Neural crest cell (in vitro differentiated cells): ENCODE measurements around the gene AMMECR1L. TPM values are rescaled to one million over a fixed set of nuclear protein-coding genes. Genes with fewer than 3 reads are reported as not detected.
A peak's percentile ranks its signal among the peaks of the same experiment; 100 is the strongest.

ENCODE experiments used
- DNase-seq: peaks from one replicate; pipeline ENCODE4 v3.0.0; 2021; ENCODE audit warnings: low read depth, mixed read lengths, low spot score
- H3K27ac Mint-ChIP-seq: one replicate; pipeline ENCODE4 v1.8.0; 2021; ENCODE audit warnings: mild to moderate bottlenecking, mixed read lengths; ENCODE audit not compliant: unreplicated experiment
- H3K27me3 Mint-ChIP-seq: 2 replicates; pipeline ENCODE4 v1.8.0; 2021; ENCODE audit warnings: low read depth, mild to moderate bottlenecking, mixed read lengths
- H3K36me3 Mint-ChIP-seq: 2 replicates; pipeline ENCODE4 v1.8.0; 2021; ENCODE audit warnings: low read depth, mild to moderate bottlenecking, mixed read lengths
- H3K4me1 Mint-ChIP-seq: 2 replicates; pipeline ENCODE4 v1.8.0; 2021; ENCODE audit warnings: mixed read lengths
- H3K4me3 Mint-ChIP-seq: one replicate; pipeline ENCODE4 v1.8.0; 2021; ENCODE audit warnings: mild to moderate bottlenecking, mixed read lengths
- H3K9me3 Mint-ChIP-seq: 2 replicates; pipeline ENCODE4 v1.8.0; 2021; ENCODE audit warnings: mixed read lengths
- total RNA-seq: library from RNA; stranded (reverse); gene quantifications from 2 replicates; pipeline ENCODE4 v1.2.1, GENCODE V29; 2021
- TF ChIP-seq, protein P1 (sequence below): fragments of 200-600 bp; sonication (generic); conservative IDR thresholded peaks from 2 replicates; pipeline ENCODE4 v1.5.0; 2021; ENCODE audit warnings: antibody characterized with exemption, mild to moderate bottlenecking

The AMMECR1L gene
- total RNA-seq, 1 donor from 2014 or later = 27.0 TPM

DNA sequence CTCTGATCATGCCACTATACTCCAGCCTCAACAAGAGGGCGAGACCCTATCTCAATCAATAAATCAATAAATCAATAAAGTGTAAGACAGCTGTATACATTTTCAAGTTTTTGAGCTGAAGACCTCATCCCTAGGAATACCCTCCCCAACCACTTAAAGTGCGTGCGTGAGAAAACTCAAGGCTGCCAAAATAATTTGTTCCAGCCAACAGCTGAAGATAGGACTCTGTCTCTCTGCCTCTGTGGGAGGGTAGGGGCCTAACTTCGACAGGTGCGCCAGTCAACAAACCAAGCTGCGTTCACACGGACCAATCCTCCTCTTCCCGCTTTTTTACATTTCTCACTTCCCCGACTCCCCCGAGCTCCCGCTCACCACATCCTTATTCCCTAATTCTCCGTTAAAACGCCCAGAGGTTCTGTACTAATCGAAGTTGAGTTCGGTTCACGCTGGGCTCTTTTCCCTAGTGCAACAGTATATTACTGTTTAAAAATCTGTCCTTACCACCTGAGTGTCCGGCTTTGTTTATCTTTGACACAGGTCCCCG, 28.4 kb downstream of the AMMECR1L start:
- H3K9me3 Mint-ChIP-seq = no peaks in the 10 kb centered on the region
- no peaks in the 10 kb centered on the region for H3K36me3 Mint-ChIP-seq
- no peaks in the 10 kb centered on the region for H3K27me3 Mint-ChIP-seq
- DNase-seq = no peak
- peak overlapping the region; percentile 39 for H3K27ac Mint-ChIP-seq
- H3K4me3 Mint-ChIP-seq = peak overlapping the region; percentile 89
- TF ChIP-seq, protein P1, sequence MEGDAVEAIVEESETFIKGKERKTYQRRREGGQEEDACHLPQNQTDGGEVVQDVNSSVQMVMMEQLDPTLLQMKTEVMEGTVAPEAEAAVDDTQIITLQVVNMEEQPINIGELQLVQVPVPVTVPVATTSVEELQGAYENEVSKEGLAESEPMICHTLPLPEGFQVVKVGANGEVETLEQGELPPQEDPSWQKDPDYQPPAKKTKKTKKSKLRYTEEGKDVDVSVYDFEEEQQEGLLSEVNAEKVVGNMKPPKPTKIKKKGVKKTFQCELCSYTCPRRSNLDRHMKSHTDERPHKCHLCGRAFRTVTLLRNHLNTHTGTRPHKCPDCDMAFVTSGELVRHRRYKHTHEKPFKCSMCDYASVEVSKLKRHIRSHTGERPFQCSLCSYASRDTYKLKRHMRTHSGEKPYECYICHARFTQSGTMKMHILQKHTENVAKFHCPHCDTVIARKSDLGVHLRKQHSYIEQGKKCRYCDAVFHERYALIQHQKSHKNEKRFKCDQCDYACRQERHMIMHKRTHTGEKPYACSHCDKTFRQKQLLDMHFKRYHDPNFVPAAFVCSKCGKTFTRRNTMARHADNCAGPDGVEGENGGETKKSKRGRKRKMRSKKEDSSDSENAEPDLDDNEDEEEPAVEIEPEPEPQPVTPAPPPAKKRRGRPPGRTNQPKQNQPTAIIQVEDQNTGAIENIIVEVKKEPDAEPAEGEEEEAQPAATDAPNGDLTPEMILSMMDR = no peak
- H3K4me1 Mint-ChIP-seq = peaks cover 51% of the 10 kb centered on the region

GRCh38 chr2:127853671-127854070, 32.1 kb downstream of the AMMECR1L start:
- H3K36me3 Mint-ChIP-seq = peaks cover 11% of the 10 kb centered on the region
- peaks cover 32% of the 10 kb centered on the region for H3K4me1 Mint-ChIP-seq
- no peak overlapping the region for H3K27ac Mint-ChIP-seq
- TF ChIP-seq, protein P1 = no peak
- H3K27me3 Mint-ChIP-seq = no peaks in the 10 kb centered on the region
- no peaks in the 10 kb centered on the region for H3K9me3 Mint-ChIP-seq
- no peak for DNase-seq
- peak overlapping the region; percentile 4 for H3K4me3 Mint-ChIP-seq

DNA sequence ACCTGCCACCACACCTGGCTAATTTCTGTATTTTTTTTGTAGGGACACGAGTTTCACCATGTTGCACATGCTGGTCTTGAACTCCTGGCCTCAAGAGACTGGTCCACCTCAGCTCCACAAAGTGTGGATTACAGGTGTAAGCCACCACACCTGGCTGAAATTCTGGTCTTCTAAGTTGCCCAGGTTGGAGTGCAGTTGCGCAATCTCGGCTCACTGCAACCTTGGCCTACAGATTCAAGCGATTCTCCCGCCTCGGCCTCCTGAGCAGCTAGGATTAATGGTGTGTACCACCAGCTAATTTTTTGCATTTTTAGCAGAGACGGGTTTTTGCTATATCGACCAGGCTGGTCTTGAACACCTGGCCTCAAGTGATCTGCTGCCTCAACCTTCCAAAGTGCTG, 33.4 kb downstream of the AMMECR1L start:
- Mint-ChIP-seq H3K36me3 (peaks cover 11% of the 10 kb centered on the region), H3K9me3 (no peaks in the 10 kb centered on the region), H3K4me1 (peaks cover 26% of the 10 kb centered on the region), H3K27ac (no peak overlapping the region), H3K4me3 (no peak overlapping the region), H3K27me3 (no peaks in the 10 kb centered on the region)
- TF ChIP-seq, protein P1 = no peak
- no peak for DNase-seq

- Mint-ChIP-seq H3K36me3 (peaks cover 31% of the 10 kb centered on the region), H3K9me3 (no peaks in the 10 kb centered on the region), H3K4me3 (no peak overlapping the region), H3K27ac (no peak overlapping the region), H3K27me3 (no peaks in the 10 kb centered on the region), H3K4me1 (no peaks in the 10 kb centered on the region)
- TF ChIP-seq, protein P1 = no peak
- DNase-seq = no peak
These were observed 37.8 kb downstream of the AMMECR1L start for GRCh38 chr2:127847931-127848330.

GRCh38 chr2:127844973-127845372, 40.8 kb downstream of the AMMECR1L start:
- Mint-ChIP-seq H3K4me3 (no peak overlapping the region), H3K27ac (no peak overlapping the region), H3K9me3 (no peaks in the 10 kb centered on the region), H3K36me3 (peaks cover 31% of the 10 kb centered on the region), H3K4me1 (no peaks in the 10 kb centered on the region), H3K27me3 (no peaks in the 10 kb centered on the region)
- DNase-seq = no peak
- TF ChIP-seq, protein P1 = no peak
